Measurements from ENCODE around the gene PPTC7. TPM values are rescaled to one million over a fixed set of nuclear protein-coding genes. Genes with fewer than 3 reads are reported as not detected.

The PPTC7 gene
- total RNA-seq: 10 to 100 TPM; 15.2 TPM
- 11.9 TPM for polyA plus RNA-seq (2013, experiment 1 of 2)
- 11.4 TPM for polyA plus RNA-seq (2013, experiment 2 of 2)
- long read RNA-seq, experiment 1, full-length matches to known transcripts: 2 of 7 reads
- long read RNA-seq, experiment 1, partial matches to known transcripts: 5 of 7 reads
- long read RNA-seq, experiment 1, other reads (novel, unspliced or antisense): 0 of 7 reads
- long read RNA-seq, experiment 2, full-length matches to known transcripts: 16 of 24 reads
- long read RNA-seq, experiment 2, partial matches to known transcripts: 0 of 24 reads
- long read RNA-seq, experiment 2, other reads (novel, unspliced or antisense): 8 of 24 reads
- long read RNA-seq, experiment 3, full-length matches to known transcripts: 1 of 3 reads
- long read RNA-seq, experiment 3, partial matches to known transcripts: 0 of 3 reads
- long read RNA-seq, experiment 3, other reads (novel, unspliced or antisense): 2 of 3 reads
- long read RNA-seq, experiment 4, partial matches to known transcripts: 0 of 19 reads
- long read RNA-seq, experiment 4, other reads (novel, unspliced or antisense): 19 of 19 reads

- no peak for TF ChIP-seq CTCF (conservative IDR thresholded peaks at IDR 0.05)
- WGBS, 2 experiments (ENCODE audit: insufficient coverage in 1 of 2, insufficient read length in 1 of 2): 3 to 4% methylated on average over 31 to 52 of the region's 52 CpGs
- no peaks in the 10 kb centered on the region for H3K9me3 Mint-ChIP-seq
Observed at GRCh38 chr12:110583137-110584059, at the start of gene PPTC7. PPTC7 (minus strand) TSS chr12:110583318; CDS start chr12:110583031, 287 bp downstream.

GRCh38 chr12:110627500-110628195 lies 44.5 kb upstream of the PPTC7 start:
- DNase-seq: no peak
- Mint-ChIP-seq H3K27ac (no peak overlapping the region), H3K27me3 (ENCODE audit: insufficient read depth) (no peaks in the 10 kb centered on the region), H3K36me3 (ENCODE audit: low read depth) (peaks cover 10% of the 10 kb centered on the region), H3K4me3 (no peak overlapping the region), H3K4me1 (no peaks in the 10 kb centered on the region), H3K9me3 (no peaks in the 10 kb centered on the region)
- no peak for TF ChIP-seq CTCF (conservative IDR thresholded peaks at IDR 0.05)
- H3K4me1 ChIP-seq (ENCODE audit: control insufficient read depth, insufficient read depth, low read length): no peaks in the 10 kb centered on the region
- H3K4me3 ChIP-seq (ENCODE audit: low read length): no peak overlapping the region
- no peak overlapping the region for H3K9ac ChIP-seq (ENCODE audit: extremely low read depth, low read length, poor library complexity, severe bottlenecking)
- no peak overlapping the region for H3K27ac ChIP-seq (ENCODE audit: low read depth, low read length)
- 87% methylated on average over 5 of the region's 8 CpGs; no CpG with 5 or more reads in 1 of the 2 experiments for whole genome bisulfite sequencing, 2 experiments (ENCODE audit: insufficient coverage in 1 of 2, insufficient read length in 1 of 2)
- H3K9me3 ChIP-seq (ENCODE audit: control insufficient read depth, low read length): no peaks in the 10 kb centered on the region
- H3K27me3 ChIP-seq (ENCODE audit: control insufficient read depth, insufficient read depth, low read length, poor library complexity, severe bottlenecking): no peaks in the 10 kb centered on the region
- H3K36me3 ChIP-seq (ENCODE audit: control insufficient read depth, insufficient read depth, low read length): peaks cover 4% of the 10 kb centered on the region

More at GRCh38 chr12:110583137-110584059, at the start of gene PPTC7:
- peak; percentile 100 for DNase-seq
- Histone ChIP-seq H3K27me3 (ENCODE audit: control insufficient read depth, insufficient read depth, low read length, poor library complexity, severe bottlenecking) (no peaks in the 10 kb centered on the region), H3K9me3 (ENCODE audit: control insufficient read depth, low read length) (no peaks in the 10 kb centered on the region), H3K4me1 (ENCODE audit: control insufficient read depth, insufficient read depth, low read length) (peaks cover 10% of the 10 kb centered on the region), H3K9ac (ENCODE audit: extremely low read depth, low read length, poor library complexity, severe bottlenecking) (peak within 1 kb of the TSS; percentile 71), H3K27ac (ENCODE audit: low read depth, low read length) (no peak within 1 kb of the TSS), H3K36me3 (ENCODE audit: control insufficient read depth, insufficient read depth, low read length) (no peaks in the 10 kb centered on the region), H3K4me3 (ENCODE audit: low read length) (peak within 1 kb of the TSS; percentile 90)
- Mint-ChIP-seq H3K4me3 (peak within 1 kb of the TSS; percentile 78), H3K36me3 (ENCODE audit: low read depth) (no peaks in the 10 kb centered on the region), H3K4me1 (peaks cover 36% of the 10 kb centered on the region), H3K27me3 (ENCODE audit: insufficient read depth) (no peaks in the 10 kb centered on the region), H3K27ac (peak within 1 kb of the TSS; percentile 95)

- Mint-ChIP-seq H3K27me3 (ENCODE audit: insufficient read depth) (no peaks in the 10 kb centered on the region), H3K9me3 (no peaks in the 10 kb centered on the region), H3K36me3 (ENCODE audit: low read depth) (no peaks in the 10 kb centered on the region), H3K4me3 (no peak overlapping the region), H3K4me1 (no peaks in the 10 kb centered on the region), H3K27ac (no peak overlapping the region)
- no peak for DNase-seq
- WGBS, 2 experiments (ENCODE audit: insufficient coverage in 1 of 2, insufficient read length in 1 of 2): 94 to 100% methylated on average over 1 to 3 of the region's 3 CpGs
- Histone ChIP-seq H3K27ac (ENCODE audit: low read depth, low read length) (no peak overlapping the region), H3K9ac (ENCODE audit: extremely low read depth, low read length, poor library complexity, severe bottlenecking) (no peak overlapping the region), H3K27me3 (ENCODE audit: control insufficient read depth, insufficient read depth, low read length, poor library complexity, severe bottlenecking) (no peaks in the 10 kb centered on the region), H3K4me1 (ENCODE audit: control insufficient read depth, insufficient read depth, low read length) (no peaks in the 10 kb centered on the region), H3K4me3 (ENCODE audit: low read length) (no peak overlapping the region), H3K9me3 (ENCODE audit: control insufficient read depth, low read length) (no peaks in the 10 kb centered on the region), H3K36me3 (ENCODE audit: control insufficient read depth, insufficient read depth, low read length) (no peaks in the 10 kb centered on the region)
- TF ChIP-seq CTCF (conservative IDR thresholded peaks at IDR 0.05): no peak
Observed at GRCh38 chr12:110622582-110622981, 39.5 kb upstream of the PPTC7 start.
